SH-SY5Y (cell line): Measurements from ENCODE around the gene PLXNB3.
A peak's percentile ranks its signal among the peaks of the same experiment; 100 is the strongest.

Experiments
- GATA2 ChIP-seq: IDR thresholded peaks from 2 replicates; pipeline ENCODE4 v1.6.1; 2011; ENCODE audit warnings: mild to moderate bottlenecking, low read depth, low read length
- GATA3 ChIP-seq: IDR thresholded peaks from 2 replicates; pipeline ENCODE4 v1.6.1; 2011; ENCODE audit warnings: low read depth, mild to moderate bottlenecking, low read length, moderate library complexity

- peak; percentile 82 for TF ChIP-seq GATA2
- no peak for TF ChIP-seq GATA3
These were observed 27.2 kb downstream of the PLXNB3 start for GRCh38 chrX:153791104-153791852.
